Activated naive CD8-positive, alpha-beta T cell treated with anti-CD3 and anti-CD28 coated beads for 36 hours (primary cell): ENCODE measurements around the gene POLR1A. TPM values are rescaled to one million over a fixed set of nuclear protein-coding genes. Genes with fewer than 3 reads are reported as not detected.
"Not testable (repeated sequence)": the region's sequence is repeated elsewhere in the genome, so short reads cannot be mapped to it uniquely, and the experiment has no call there.

Source experiments
- DNase-seq: peaks from one replicate; pipeline ENCODE4 v3.0.0; 2021
- H3K27ac Mint-ChIP-seq: one replicate; pipeline ENCODE4 v1.8.0; 2022; ENCODE audit warnings: mild to moderate bottlenecking, moderate library complexity, mixed read lengths
- H3K27me3 Mint-ChIP-seq: one replicate; pipeline ENCODE4 v1.8.0; 2022; ENCODE audit warnings: mild to moderate bottlenecking, mixed read lengths
- H3K36me3 Mint-ChIP-seq: one replicate; pipeline ENCODE4 v1.8.0; 2021; ENCODE audit warnings: mild to moderate bottlenecking, mixed read lengths
- H3K4me1 Mint-ChIP-seq: one replicate; pipeline ENCODE4 v1.8.0; 2021; ENCODE audit warnings: mixed read lengths
- H3K4me3 Mint-ChIP-seq: one replicate; pipeline ENCODE4 v1.8.0; 2022; ENCODE audit warnings: mild to moderate bottlenecking, moderate library complexity, mixed read lengths
- H3K9me3 Mint-ChIP-seq: one replicate; pipeline ENCODE4 v1.8.0; 2022; ENCODE audit warnings: mixed read lengths
- total RNA-seq, 2 experiments: library from RNA; stranded (reverse); gene quantifications; one replicate each; pipeline ENCODE4 v1.2.3, GENCODE V29; 2021

Gene POLR1A
- total RNA-seq, 2 experiments from 2014 or later, result 56.0 to 56.6 TPM

DNA sequence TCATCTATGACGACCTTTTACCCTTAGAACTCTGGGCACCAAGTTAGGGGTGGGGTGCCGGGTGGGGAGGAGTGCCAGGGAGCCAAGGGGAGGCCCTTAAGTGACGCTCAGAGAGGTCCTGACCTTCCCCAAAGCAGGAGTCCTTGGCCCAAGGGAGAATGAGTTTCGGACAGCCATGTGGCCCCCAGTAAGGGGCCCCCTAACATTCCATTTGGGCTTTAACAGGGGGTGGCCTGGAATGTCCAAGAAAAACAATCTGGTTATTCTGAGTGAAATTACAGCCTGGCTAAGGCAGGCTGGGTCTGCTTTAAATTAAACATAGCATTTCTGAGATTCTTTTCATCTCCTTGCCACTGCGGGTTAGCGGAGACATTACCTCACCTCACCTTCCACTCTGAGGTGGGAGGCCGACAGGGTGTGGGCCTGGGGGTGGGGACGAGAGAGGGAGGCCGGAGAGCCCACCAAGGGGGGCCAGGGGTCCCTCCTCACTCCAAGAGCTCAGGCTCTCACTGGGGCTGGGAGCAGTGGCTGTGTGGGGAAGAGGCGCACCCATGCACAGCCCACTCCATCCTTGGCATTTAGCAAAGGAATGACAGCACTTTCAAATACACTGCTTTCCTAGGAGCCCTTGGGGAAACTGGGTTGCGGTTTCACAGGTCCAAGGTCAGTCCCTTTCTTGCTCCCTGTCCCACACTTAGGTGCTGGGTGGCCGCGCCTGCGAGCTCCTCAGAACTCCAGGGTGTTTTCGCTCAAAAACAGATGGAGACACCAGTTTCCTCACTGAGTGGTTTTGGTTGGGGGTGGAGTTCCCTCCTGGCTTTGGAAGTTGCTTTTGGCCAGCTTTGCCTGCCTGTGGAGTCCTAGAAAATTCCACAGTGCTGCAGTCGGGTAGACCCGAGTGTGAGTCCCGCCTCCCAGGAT is 107.4 kb downstream of the POLR1A start:
- Mint-ChIP-seq H3K4me3 (peak overlapping the region; percentile 22), H3K36me3 (peaks cover 4% of the 10 kb centered on the region), H3K9me3 (peaks cover 4% of the 10 kb centered on the region), H3K27me3 (no peaks in the 10 kb centered on the region), H3K4me1 (peaks cover 63% of the 10 kb centered on the region), H3K27ac (peak overlapping the region; percentile 89)
- peak; percentile 38 for DNase-seq

DNA sequence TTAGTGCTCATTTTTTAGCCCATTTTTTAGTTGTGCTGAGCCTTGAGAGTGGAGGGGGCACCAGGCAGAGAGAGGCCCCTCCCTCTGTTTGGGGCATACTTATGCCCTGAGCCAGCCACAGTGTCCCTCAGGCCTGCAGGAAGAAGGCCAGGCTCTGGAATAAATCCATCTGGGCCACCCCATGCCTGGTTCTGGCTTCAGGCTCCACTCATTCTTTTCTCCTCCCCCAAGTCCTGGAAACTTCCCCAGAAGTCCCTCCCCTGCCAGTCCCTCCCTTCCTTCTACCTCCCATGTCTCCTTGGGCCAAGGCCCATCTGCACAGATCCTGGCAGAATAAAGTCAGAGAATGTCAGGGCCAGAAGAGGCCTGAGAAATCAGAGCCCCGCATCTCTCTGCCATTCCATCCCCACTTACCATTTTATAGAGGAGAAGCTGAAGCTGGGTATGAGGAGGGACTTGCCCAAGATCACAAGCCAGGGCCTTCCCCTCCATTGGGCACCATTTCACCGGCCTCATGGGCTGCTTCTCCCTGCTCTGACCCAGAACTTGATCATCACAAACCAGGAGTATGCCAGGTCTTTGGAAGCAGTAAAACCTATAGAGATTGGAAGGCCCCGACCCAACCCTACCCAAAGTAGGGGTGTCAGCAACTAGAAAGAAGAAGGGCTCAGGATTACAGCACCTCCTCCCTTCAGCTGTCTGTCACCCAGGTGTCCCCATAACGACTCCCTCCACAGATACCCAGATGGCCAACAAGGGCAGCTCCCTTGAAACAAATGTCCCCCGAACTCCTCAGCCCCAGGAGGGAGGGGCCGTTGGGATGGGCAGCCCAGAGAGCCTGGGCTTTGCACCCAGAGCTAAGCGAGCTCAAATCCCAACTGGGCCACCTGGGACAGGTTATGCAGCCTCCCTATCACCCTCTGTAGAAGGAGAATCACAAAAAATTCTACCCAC is 108.4 kb downstream of the POLR1A start:
- H3K27ac Mint-ChIP-seq, result no peak overlapping the region
- peaks cover 4% of the 10 kb centered on the region for H3K9me3 Mint-ChIP-seq
- peaks cover 4% of the 10 kb centered on the region for H3K36me3 Mint-ChIP-seq
- H3K27me3 Mint-ChIP-seq, result no peaks in the 10 kb centered on the region
- DNase-seq, result no peak
- peaks cover 65% of the 10 kb centered on the region for H3K4me1 Mint-ChIP-seq
- no peak overlapping the region for H3K4me3 Mint-ChIP-seq

DNA sequence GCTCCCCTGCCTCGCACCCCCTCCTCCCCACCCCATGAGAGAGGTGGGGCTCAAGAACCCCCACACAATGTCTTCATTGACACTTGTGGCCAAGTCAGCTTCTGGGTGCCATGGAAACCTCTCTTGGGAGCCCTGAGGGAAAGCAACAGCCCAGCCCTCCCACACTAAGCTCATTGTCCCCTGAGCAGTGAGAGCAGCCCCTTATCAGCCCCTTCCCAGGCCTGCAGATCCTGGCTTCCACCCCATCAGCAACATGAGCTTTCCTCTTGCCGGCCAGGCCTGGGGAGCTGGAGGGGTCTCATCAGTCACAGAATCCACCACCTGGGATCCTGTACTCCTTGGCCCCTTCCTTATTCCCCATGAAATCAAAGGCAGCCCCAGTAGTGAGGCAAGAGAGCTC is 109.1 kb downstream of the POLR1A start:
- H3K27ac Mint-ChIP-seq, result no peak overlapping the region
- no peak for DNase-seq

DNA sequence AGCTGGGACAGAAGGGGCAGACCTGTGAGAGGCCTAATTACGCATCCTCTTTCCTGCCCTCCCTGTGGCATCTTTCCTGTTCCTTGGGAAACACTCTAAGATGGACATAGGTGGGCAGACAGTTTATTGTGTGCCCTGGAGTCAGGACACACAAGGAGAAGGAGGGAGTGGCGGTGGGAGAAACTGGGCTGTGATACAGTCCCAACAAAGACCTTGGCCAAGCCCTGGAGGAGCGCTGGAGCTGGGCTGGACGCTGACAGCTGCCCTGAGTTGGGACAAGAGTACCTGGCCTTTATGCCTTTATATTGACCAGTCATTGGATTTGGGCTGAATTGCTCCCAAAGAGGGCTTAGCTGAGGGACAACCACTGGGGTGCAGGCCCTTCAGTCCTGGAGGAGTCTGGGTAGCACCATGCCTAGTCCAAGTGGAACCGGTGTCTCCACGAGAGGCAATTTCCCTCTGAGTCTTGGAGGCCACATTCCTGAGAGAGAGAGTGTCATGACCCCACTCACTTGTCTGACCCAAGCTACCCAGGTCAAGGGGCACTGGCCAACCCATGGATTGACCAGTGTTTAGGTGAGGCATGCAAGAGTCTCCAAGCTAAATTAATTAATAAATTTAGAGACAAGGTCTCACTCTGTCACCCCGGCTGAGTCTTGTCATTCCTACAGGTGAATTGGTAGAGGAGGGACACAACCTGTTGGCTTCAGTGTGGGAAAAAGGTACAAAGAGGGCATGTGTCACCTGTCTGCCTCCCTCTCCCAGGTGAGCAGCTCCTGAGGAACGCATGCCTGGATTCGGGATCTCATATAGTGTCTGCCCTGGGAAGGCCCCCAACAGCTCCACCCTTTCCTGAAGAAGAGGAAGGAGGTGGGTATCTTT is 109.8 kb downstream of the POLR1A start:
- Mint-ChIP-seq H3K27ac (no peak overlapping the region), H3K36me3 (peaks cover 4% of the 10 kb centered on the region), H3K4me3 (no peak overlapping the region), H3K4me1 (peaks cover 59% of the 10 kb centered on the region), H3K9me3 (peaks cover 4% of the 10 kb centered on the region), H3K27me3 (no peaks in the 10 kb centered on the region)
- DNase-seq, result no peak

More for the DNA sequence above, 109.1 kb downstream of the POLR1A start:
- no peak overlapping the region for H3K4me3 Mint-ChIP-seq
- H3K27me3 Mint-ChIP-seq, result no peaks in the 10 kb centered on the region
- H3K9me3 Mint-ChIP-seq, result peaks cover 4% of the 10 kb centered on the region
- H3K36me3 Mint-ChIP-seq, result peaks cover 4% of the 10 kb centered on the region
- peaks cover 64% of the 10 kb centered on the region for H3K4me1 Mint-ChIP-seq

DNA sequence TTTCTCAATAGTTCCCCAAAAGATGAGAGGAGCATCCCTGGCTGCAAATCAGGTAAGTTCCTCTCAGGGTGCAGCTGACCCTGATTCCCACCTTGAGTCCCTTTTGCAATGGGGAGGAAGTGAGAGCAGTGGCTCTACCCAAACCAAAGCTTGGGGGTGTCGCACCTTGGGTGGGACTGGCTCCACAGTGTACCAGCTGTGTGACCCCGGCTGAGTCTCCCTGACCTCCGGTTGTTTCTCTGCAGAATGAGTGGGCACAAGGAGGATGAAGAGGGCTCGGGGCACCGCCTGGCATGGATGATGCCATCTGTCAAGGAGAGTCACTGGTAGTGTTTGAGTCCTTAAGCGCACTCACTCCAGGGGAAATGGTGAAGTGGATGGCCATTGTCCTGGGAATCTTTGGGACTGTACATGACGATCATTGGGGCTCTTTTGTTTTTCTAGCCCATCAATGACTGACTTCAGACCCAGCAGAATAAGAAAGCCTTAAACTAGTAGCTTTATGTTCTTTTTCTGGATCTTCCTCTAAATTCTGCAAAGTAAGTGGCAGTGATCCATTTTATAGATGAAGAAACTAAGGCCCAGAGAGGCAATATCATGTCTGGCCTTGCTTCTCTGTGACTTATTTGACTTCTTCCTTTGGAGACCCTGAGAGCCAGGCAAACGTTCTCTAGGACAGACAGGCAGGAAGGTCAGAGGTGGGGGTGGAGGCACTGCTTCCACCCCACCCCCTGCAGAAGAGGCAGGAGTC is 110.6 kb downstream of the POLR1A start:
- Mint-ChIP-seq H3K4me1 (peaks cover 52% of the 10 kb centered on the region), H3K27ac (peak overlapping the region; percentile 34)

DNA sequence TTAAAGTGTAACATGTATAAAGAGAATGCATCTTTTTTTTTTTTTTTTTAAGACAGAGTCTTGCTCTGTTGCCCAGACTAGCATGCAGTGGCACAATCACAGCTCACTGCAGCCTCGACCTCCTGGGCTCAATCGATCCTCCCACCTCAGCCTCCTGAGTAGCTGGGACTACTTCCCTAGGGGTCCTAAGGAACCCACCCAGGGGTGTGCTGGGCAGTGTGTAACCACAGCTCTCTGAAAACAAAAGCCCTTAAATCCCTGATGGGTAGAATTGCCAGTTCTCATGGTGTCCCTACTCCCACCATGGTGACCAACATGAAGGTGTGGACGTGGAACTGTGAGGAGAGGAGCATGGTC is 111.3 kb downstream of the POLR1A start:
- peaks cover 47% of the 10 kb centered on the region for H3K4me1 Mint-ChIP-seq
- H3K9me3 Mint-ChIP-seq, result no peaks in the 10 kb centered on the region
- no peaks in the 10 kb centered on the region for H3K27me3 Mint-ChIP-seq
- H3K4me3 Mint-ChIP-seq, result no peak overlapping the region
- no peaks in the 10 kb centered on the region for H3K36me3 Mint-ChIP-seq
- DNase-seq, result no peak
- peak overlapping the region; percentile 68 for H3K27ac Mint-ChIP-seq

More for the DNA sequence above, 110.6 kb downstream of the POLR1A start:
- peaks cover under 1% of the 10 kb centered on the region for H3K9me3 Mint-ChIP-seq
- no peaks in the 10 kb centered on the region for H3K27me3 Mint-ChIP-seq
- DNase-seq, result no peak
- no peak overlapping the region for H3K4me3 Mint-ChIP-seq
- peaks cover under 1% of the 10 kb centered on the region for H3K36me3 Mint-ChIP-seq

DNA sequence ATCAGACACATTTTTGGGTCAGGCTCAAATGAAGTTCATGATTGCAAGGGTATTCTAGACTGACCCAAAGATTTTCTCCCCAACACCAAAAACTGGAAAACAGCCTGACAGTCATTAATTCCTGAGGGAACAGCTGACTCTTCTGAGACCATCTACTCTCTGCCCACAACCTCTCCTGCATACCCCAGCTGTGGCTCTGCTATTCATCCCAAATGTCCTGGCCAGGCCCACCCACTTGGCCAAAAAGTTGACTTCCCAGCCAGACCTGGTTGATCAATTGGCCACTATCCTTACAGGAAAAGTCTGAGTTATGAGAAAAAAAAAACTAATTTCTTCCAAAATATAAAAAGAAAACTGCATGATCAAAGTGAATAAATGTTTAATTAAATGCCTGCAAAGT is 113.1 kb downstream of the POLR1A start:
- no peaks in the 10 kb centered on the region for H3K9me3 Mint-ChIP-seq
- no peaks in the 10 kb centered on the region for H3K36me3 Mint-ChIP-seq
- no peak overlapping the region for H3K27ac Mint-ChIP-seq
- no peak for DNase-seq
- no peaks in the 10 kb centered on the region for H3K27me3 Mint-ChIP-seq
- H3K4me3 Mint-ChIP-seq, result no peak overlapping the region
- H3K4me1 Mint-ChIP-seq, result peaks cover 31% of the 10 kb centered on the region

DNA sequence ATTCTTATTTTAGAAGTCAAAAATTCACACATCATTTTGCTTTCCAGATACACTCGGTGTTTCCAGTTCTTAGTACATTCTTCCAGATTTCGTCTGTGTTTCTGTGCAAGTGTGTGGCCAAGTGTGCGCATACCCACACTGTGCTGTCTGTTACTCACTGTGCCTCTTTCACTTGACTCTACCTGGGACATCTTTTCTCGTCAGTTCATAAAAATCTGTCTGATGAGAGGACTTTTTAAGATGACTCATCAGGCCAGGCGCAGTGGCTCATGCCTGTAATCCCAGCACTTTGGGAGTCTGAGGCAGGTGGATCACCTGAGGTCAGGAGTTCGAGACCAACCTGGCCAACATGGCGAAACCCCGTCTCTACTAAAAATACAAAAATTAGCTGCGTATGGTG is 113.6 kb downstream of the POLR1A start:
- H3K4me3 Mint-ChIP-seq, DNase-seq, H3K27ac Mint-ChIP-seq, H3K27me3 Mint-ChIP-seq, H3K9me3 Mint-ChIP-seq, H3K36me3 Mint-ChIP-seq: not testable (repeated sequence)
- H3K4me1 Mint-ChIP-seq, result peaks cover 26% of the 10 kb centered on the region

DNA sequence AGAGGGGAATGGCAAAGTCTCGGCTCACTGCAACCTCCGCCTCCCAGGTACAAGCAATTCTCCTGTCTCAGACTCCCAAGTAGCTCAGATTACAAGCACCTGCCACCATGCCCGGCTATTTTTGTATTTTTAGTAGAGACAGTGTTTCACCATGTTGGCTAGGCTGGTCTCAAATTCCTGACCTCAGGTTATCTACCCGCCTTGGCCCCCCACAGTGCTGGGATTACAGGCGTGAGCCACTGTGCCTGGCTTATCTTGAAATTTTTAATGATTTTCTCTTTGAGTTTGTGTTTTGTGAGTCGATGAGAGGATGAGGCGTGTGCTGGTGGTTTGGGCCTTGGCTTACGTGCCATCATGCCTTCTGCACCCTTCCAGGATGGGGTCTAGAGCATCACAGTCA is 115.6 kb downstream of the POLR1A start:
- Mint-ChIP-seq H3K27me3 (no peaks in the 10 kb centered on the region), H3K9me3 (no peaks in the 10 kb centered on the region), H3K27ac (no peak overlapping the region), H3K4me1 (peaks cover 16% of the 10 kb centered on the region), H3K36me3 (no peaks in the 10 kb centered on the region), H3K4me3 (no peak overlapping the region)
- DNase-seq, result no peak

DNA sequence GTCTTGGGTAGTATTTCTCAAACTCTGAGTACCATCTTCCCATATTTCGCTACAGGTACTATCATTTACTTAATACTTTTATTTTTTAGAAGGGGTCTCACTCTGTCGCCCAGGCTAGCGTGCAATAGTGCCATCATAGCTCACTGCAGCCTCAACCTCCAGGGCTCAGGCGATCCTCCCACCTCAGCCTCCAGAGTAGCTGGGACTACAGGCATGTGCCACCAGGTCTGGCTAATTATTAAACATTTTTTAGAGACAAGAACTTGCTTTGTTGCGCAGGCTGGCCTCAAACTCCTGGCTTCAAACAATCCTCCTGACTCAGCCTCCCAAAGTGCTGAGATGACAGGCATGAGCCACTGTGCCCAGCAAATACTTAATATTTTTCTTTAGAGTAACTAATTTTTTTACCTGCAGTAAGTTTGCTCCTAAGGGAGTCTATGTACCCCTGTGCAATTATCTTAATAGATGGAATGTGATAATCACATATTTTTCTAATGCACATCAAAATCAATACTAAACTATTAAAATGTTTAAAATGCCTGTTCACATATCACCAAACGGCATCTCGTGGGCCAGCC is 116.3 kb downstream of the POLR1A start:
- no peak overlapping the region for H3K4me3 Mint-ChIP-seq
- H3K9me3 Mint-ChIP-seq, result no peaks in the 10 kb centered on the region
- DNase-seq, result no peak
- H3K27ac Mint-ChIP-seq, result no peak overlapping the region
- no peaks in the 10 kb centered on the region for H3K36me3 Mint-ChIP-seq
- H3K4me1 Mint-ChIP-seq, result peaks cover 9% of the 10 kb centered on the region
- H3K27me3 Mint-ChIP-seq, result no peaks in the 10 kb centered on the region

DNA sequence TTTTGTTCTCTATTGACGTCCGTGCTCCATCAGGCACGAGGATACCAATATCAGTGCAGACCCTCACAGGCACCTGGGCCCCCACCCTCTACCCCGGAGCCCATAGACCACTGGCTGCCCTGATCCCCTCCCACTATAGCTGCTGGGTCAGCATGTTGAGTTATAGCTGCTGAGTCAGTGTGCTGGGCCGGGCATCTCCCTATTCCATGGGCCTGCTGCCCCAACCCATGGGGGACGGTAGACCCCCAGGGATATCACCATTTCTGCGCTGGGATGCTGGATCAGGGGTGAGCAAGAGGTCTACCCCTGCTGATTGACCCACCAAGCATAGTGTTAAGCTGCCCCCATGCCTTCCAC is 116.8 kb downstream of the POLR1A start:
- H3K27ac Mint-ChIP-seq, result no peak overlapping the region
- no peak for DNase-seq
- no peak overlapping the region for H3K4me3 Mint-ChIP-seq
- H3K27me3 Mint-ChIP-seq, result no peaks in the 10 kb centered on the region
- no peaks in the 10 kb centered on the region for H3K36me3 Mint-ChIP-seq
- H3K4me1 Mint-ChIP-seq, result peaks cover 5% of the 10 kb centered on the region
- H3K9me3 Mint-ChIP-seq, result no peaks in the 10 kb centered on the region

DNA sequence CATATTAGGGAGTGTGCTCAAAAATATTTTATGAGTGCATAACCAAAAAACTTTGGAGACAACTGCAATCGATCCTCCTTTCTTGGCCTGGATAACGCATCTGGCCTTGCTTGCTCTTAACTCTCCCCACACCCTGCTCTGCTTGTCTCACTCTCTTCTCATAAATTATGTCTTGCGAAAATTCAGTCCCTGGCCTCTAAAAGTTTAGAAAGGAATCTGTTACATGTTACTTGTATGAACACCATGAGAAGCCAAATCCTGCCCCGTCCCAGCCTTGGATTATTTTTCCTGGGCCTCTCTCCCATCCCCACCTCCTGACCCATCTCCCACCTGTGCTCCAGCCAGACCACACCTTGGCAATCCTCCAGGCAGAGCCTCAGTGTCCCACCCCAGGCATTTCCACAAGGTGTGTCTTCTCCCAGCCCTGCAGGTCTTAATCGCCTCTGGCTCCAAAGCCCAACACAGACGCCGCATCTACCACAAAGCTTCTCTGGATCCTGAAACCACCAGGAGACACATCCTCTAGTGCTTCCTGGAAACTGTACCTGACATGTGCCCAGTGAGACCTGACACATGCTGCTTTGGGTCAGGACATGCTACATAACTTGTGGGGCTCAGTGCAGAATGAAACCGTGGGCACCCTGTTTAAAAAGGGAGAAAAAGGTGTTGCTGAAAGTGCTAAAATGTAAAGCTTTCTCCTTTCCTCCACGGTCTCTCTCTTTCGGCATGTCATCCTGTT is 117.3 kb downstream of the POLR1A start:
- Mint-ChIP-seq H3K27ac (no peak overlapping the region), H3K27me3 (no peaks in the 10 kb centered on the region), H3K4me3 (no peak overlapping the region), H3K4me1 (peaks cover 2% of the 10 kb centered on the region), H3K9me3 (no peaks in the 10 kb centered on the region), H3K36me3 (no peaks in the 10 kb centered on the region)
- no peak for DNase-seq
